ENCODE results near the gene COL5A1. TPM values are rescaled to one million over a fixed set of nuclear protein-coding genes. Genes with fewer than 3 reads are reported as not detected.

Gene COL5A1

GRCh38 chr9:134891713-134892112, 250.1 kb downstream of the COL5A1 start:
- Histone ChIP-seq H2BK120ac (ENCODE audit: low read depth, low read length) (no peak overlapping the region), H3K27me3 (ENCODE audit: control insufficient read depth in 1 of 2, insufficient read depth in 1 of 2, low read length in 2 of 2) (peaks cover 19 to 23% of the 10 kb centered on the region in 2 experiments), H3K9me3 (ENCODE audit: control insufficient read depth, low read length) (no peaks in the 10 kb centered on the region), H3K4ac (ENCODE audit: low read depth in 1 of 2, low read length in 2 of 2) (no peak overlapping the region), H4K91ac (ENCODE audit: low read length) (no peak overlapping the region), H2AK5ac (ENCODE audit: low read length, severe bottlenecking) (no peak overlapping the region), H3K14ac (ENCODE audit: low read length in 2 of 2) (no peak overlapping the region), H3K23ac (ENCODE audit: low read length in 2 of 2) (no peak overlapping the region), H3K4me1 (ENCODE audit: control insufficient read depth, insufficient read depth, low read depth, low read length) (peaks cover 6% of the 10 kb centered on the region), H2BK5ac (ENCODE audit: low read depth, low read length, poor library complexity, severe bottlenecking) (no peak overlapping the region), H2BK15ac (ENCODE audit: low read depth, poor library complexity, severe bottlenecking) (no peak overlapping the region), H3K4me2 (ENCODE audit: low read length, poor library complexity, severe bottlenecking) (no peak overlapping the region), H3K79me1 (replicated peaks; ENCODE audit: low read length, poor library complexity, severe bottlenecking) (no peaks in the 10 kb centered on the region), H3K9ac (ENCODE audit: low read length) (no peak overlapping the region), H3K18ac (ENCODE audit: low read depth in 1 of 2, low read length in 2 of 2) (no peak overlapping the region), H2AFZ (ENCODE audit: low read depth, low read length) (no peak overlapping the region), H2BK12ac (ENCODE audit: low read length in 2 of 2) (no peak overlapping the region), H3K36me3 (ENCODE audit: control insufficient read depth in 1 of 2, insufficient read depth in 2 of 2, low read depth in 1 of 2, low read length in 2 of 2) (no peaks in the 10 kb centered on the region), H3K4me3 (ENCODE audit: insufficient read depth in 1 of 2, low read depth in 1 of 2, low read length in 2 of 2) (no peak overlapping the region), H4K8ac (ENCODE audit: low read length) (no peak overlapping the region), H3K27ac (ENCODE audit: low read length, poor library complexity, severe bottlenecking) (no peak overlapping the region)
- DNase-seq, result no peak
- 67% methylated on average over 5 of the region's 5 CpGs for whole genome bisulfite sequencing

- no peak overlapping the region for H4K8ac ChIP-seq (ENCODE audit: low read length)
- H3K36me3 ChIP-seq (ENCODE audit: control insufficient read depth in 1 of 2, insufficient read depth in 2 of 2, low read depth in 1 of 2, low read length in 2 of 2), result no peaks in the 10 kb centered on the region
- no peak overlapping the region for H4K91ac ChIP-seq (ENCODE audit: low read length)
- H3K27ac ChIP-seq (ENCODE audit: low read length, poor library complexity, severe bottlenecking), result no peak overlapping the region
- no peak overlapping the region for H3K9ac ChIP-seq (ENCODE audit: low read length)
- no peak overlapping the region for H3K4ac ChIP-seq (ENCODE audit: low read depth in 1 of 2, low read length in 2 of 2)
- H3K18ac ChIP-seq (ENCODE audit: low read depth in 1 of 2, low read length in 2 of 2), result no peak overlapping the region
- no peak overlapping the region for H2AK5ac ChIP-seq (ENCODE audit: low read length, severe bottlenecking)
- peaks cover 6% of the 10 kb centered on the region for H3K4me1 ChIP-seq (ENCODE audit: control insufficient read depth, insufficient read depth, low read depth, low read length)
- H3K14ac ChIP-seq (ENCODE audit: low read length in 2 of 2), result no peak overlapping the region
- no peak overlapping the region for H3K4me3 ChIP-seq (ENCODE audit: insufficient read depth in 1 of 2, low read depth in 1 of 2, low read length in 2 of 2)
- no peak overlapping the region for H2BK12ac ChIP-seq (ENCODE audit: low read length in 2 of 2)
- H2BK15ac ChIP-seq (ENCODE audit: low read depth, poor library complexity, severe bottlenecking), result no peak overlapping the region
- no peaks in the 10 kb centered on the region for H3K79me1 ChIP-seq (replicated peaks; ENCODE audit: low read length, poor library complexity, severe bottlenecking)
- no peak overlapping the region for H2BK5ac ChIP-seq (ENCODE audit: low read depth, low read length, poor library complexity, severe bottlenecking)
- peaks cover 15 to 23% of the 10 kb centered on the region in 2 experiments for H3K27me3 ChIP-seq (ENCODE audit: control insufficient read depth in 1 of 2, insufficient read depth in 1 of 2, low read length in 2 of 2)
- 72% methylated on average over 5 of the region's 6 CpGs for WGBS
- DNase-seq, result no peak
- no peak overlapping the region for H2AFZ ChIP-seq (ENCODE audit: low read depth, low read length)
- H3K4me2 ChIP-seq (ENCODE audit: low read length, poor library complexity, severe bottlenecking), result no peak overlapping the region
- H3K23ac ChIP-seq (ENCODE audit: low read length in 2 of 2), result no peak overlapping the region
- H3K9me3 ChIP-seq (ENCODE audit: control insufficient read depth, low read length), result no peaks in the 10 kb centered on the region
- H2BK120ac ChIP-seq (ENCODE audit: low read depth, low read length), result no peak overlapping the region
Measured at GRCh38 chr9:134892221-134892620, 250.6 kb downstream of the COL5A1 start.

GRCh38 chr9:134892820-134893420, 251.3 kb downstream of the COL5A1 start:
- no peak overlapping the region for H2AK5ac ChIP-seq (ENCODE audit: low read length, severe bottlenecking)
- H3K79me1 ChIP-seq (replicated peaks; ENCODE audit: low read length, poor library complexity, severe bottlenecking), result no peaks in the 10 kb centered on the region
- H2BK12ac ChIP-seq (ENCODE audit: low read length in 2 of 2), result no peak overlapping the region
- no peak overlapping the region for H4K8ac ChIP-seq (ENCODE audit: low read length)
- no peak for DNase-seq
- 88% methylated on average over 7 of the region's 7 CpGs for WGBS
- no peak overlapping the region for H3K18ac ChIP-seq (ENCODE audit: low read depth in 1 of 2, low read length in 2 of 2)
- H3K27ac ChIP-seq (ENCODE audit: low read length, poor library complexity, severe bottlenecking), result no peak overlapping the region
- no peaks in the 10 kb centered on the region for H3K36me3 ChIP-seq (ENCODE audit: control insufficient read depth in 1 of 2, insufficient read depth in 2 of 2, low read depth in 1 of 2, low read length in 2 of 2)
- H2BK15ac ChIP-seq (ENCODE audit: low read depth, poor library complexity, severe bottlenecking), result no peak overlapping the region
- H3K14ac ChIP-seq (ENCODE audit: low read length in 2 of 2), result no peak overlapping the region
- no peak overlapping the region for H2AFZ ChIP-seq (ENCODE audit: low read depth, low read length)
- no peak overlapping the region for H2BK120ac ChIP-seq (ENCODE audit: low read depth, low read length)
- peaks cover 9 to 22% of the 10 kb centered on the region in 2 experiments for H3K27me3 ChIP-seq (ENCODE audit: control insufficient read depth in 1 of 2, insufficient read depth in 1 of 2, low read length in 2 of 2)
- H3K4me2 ChIP-seq (ENCODE audit: low read length, poor library complexity, severe bottlenecking), result no peak overlapping the region
- H2BK5ac ChIP-seq (ENCODE audit: low read depth, low read length, poor library complexity, severe bottlenecking), result no peak overlapping the region
- peaks cover 6% of the 10 kb centered on the region for H3K4me1 ChIP-seq (ENCODE audit: control insufficient read depth, insufficient read depth, low read depth, low read length)
- H3K23ac ChIP-seq (ENCODE audit: low read length in 2 of 2), result no peak overlapping the region
- H3K4me3 ChIP-seq (ENCODE audit: insufficient read depth in 1 of 2, low read depth in 1 of 2, low read length in 2 of 2), result no peak overlapping the region
- H3K4ac ChIP-seq (ENCODE audit: low read depth in 1 of 2, low read length in 2 of 2), result no peak overlapping the region
- H4K91ac ChIP-seq (ENCODE audit: low read length), result no peak overlapping the region
- H3K9me3 ChIP-seq (ENCODE audit: control insufficient read depth, low read length), result no peaks in the 10 kb centered on the region
- no peak overlapping the region for H3K9ac ChIP-seq (ENCODE audit: low read length)

Small RNA genes lying within 50 kb of the gene (small RNA-seq; reads per million reads assigned to genes)
- not detected for gene AL603650.1 (ENCODE audit: low read depth)
- not detected for gene MIR3689A (ENCODE audit: low read depth)
- gene MIR3689B (ENCODE audit: low read depth), result not detected
- gene MIR3689C (ENCODE audit: low read depth), result not detected
- gene MIR3689D1 (ENCODE audit: low read depth), result not detected
- not detected for gene MIR3689D2 (ENCODE audit: low read depth)
- gene MIR3689E (ENCODE audit: low read depth), result not detected
- not detected for gene MIR3689F (ENCODE audit: low read depth)

Data from mesenchymal stem cell (in vitro differentiated cells and primary cell).